HEK293 (cell line): Measurements from ENCODE around the gene C1QL1.
A peak's percentile ranks its signal among the peaks of the same experiment; 100 is the strongest.

ENCODE experiments used
- CTCF ChIA-PET: fragments of 350-600 bp; formaldehyde crosslinking; extraction: SDS; loops from one replicate; lab custom pipeline; 2021; ENCODE audit warnings: antibody characterized with exemption; lab: Yijun Ruan, JAX
- POLR2A ChIA-PET: fragments of 300-600 bp; formaldehyde crosslinking; extraction: SDS; loops from one replicate; lab custom pipeline; 2020; ENCODE audit warnings: antibody characterized with exemption, inconsistent platforms; lab: Yijun Ruan, JAX
- H3K27ac ChIP-seq: fragments of 200-500 bp; sonication (Bioruptor generic); 2 replicates; pipeline ENCODE4 v1.5.1; 2014; ENCODE audit warnings: low read depth, low read length, control low read depth, inconsistent platforms; ENCODE audit errors: extremely low read depth
- H3K36me3 ChIP-seq, 2 experiments: fragments of 200-500 bp in 1 of 2; sonication (Bioruptor generic) in 1 of 2; 1 replicate in 1 of 2; 2 replicates in 1 of 2; pipeline ENCODE4 v1.5.1; 2014 to 2017; ENCODE audit warnings: inconsistent platforms in 2 of 2, low read length in 2 of 2; ENCODE audit not compliant: control insufficient read depth in 2 of 2, insufficient read depth in 1 of 2
- H3K4me1 ChIP-seq: fragments of 200-500 bp; sonication (Bioruptor generic); 2 replicates; pipeline ENCODE4 v1.5.1; 2014; ENCODE audit warnings: mild to moderate bottlenecking, low read length, inconsistent platforms; ENCODE audit not compliant: control insufficient read depth, insufficient read depth
- H3K4me3 ChIP-seq: 2 replicates; pipeline ENCODE4 v1.5.1; 2011; ENCODE audit warnings: low read depth, mild to moderate bottlenecking, control low read depth, low read length, moderate library complexity
- H3K9me3 ChIP-seq: fragments of 200-500 bp; sonication (Bioruptor generic); 2 replicates; pipeline ENCODE4 v1.5.1; 2014; ENCODE audit warnings: low read depth, low read length, inconsistent platforms; ENCODE audit not compliant: control insufficient read depth, insufficient read depth
- EGR2 ChIP-seq: fragments of 450-650 bp; formaldehyde crosslinking; IDR thresholded peaks from 2 replicates; pipeline ENCODE4 v1.5.1; 2016; ENCODE audit warnings: low read depth, missing biosample characterization, missing genetic modification characterization
- GLIS1 ChIP-seq: fragments of 450-650 bp; formaldehyde crosslinking; IDR thresholded peaks from 2 replicates; pipeline ENCODE4 v1.5.1; 2016; ENCODE audit warnings: missing biosample characterization, missing genetic modification characterization
- HIC1 ChIP-seq: fragments of 450-650 bp; formaldehyde crosslinking; IDR thresholded peaks from 2 replicates; pipeline ENCODE4 v1.5.1; 2016; ENCODE audit warnings: missing biosample characterization, missing genetic modification characterization
- HOXA7 ChIP-seq: sonication (generic); formaldehyde crosslinking; IDR thresholded peaks from 2 replicates; pipeline ENCODE4 v1.8.1; 2022; ENCODE audit warnings: missing genetic modification reagents, borderline replicate concordance
- KLF1 ChIP-seq: fragments of 450-650 bp; formaldehyde crosslinking; IDR thresholded peaks from 2 replicates; pipeline ENCODE4 v1.5.1; 2016; ENCODE audit warnings: missing biosample characterization, missing genetic modification characterization
- KLF7 ChIP-seq: fragments of 450-650 bp; formaldehyde crosslinking; IDR thresholded peaks from 2 replicates; pipeline ENCODE4 v1.5.1; 2016; ENCODE audit warnings: missing biosample characterization, missing genetic modification characterization, borderline replicate concordance
- MEIS1 ChIP-seq: sonication (generic); formaldehyde crosslinking; IDR thresholded peaks from 2 replicates; pipeline ENCODE4 v1.8.1; 2022; ENCODE audit warnings: missing genetic modification reagents, mild to moderate bottlenecking, borderline replicate concordance
- ZBTB21 ChIP-seq: fragments of 450-650 bp; formaldehyde crosslinking; IDR thresholded peaks from 2 replicates; pipeline ENCODE4 v1.5.1; 2017; ENCODE audit warnings: missing biosample characterization, missing genetic modification characterization
- ZFHX2 ChIP-seq: fragments of 450-650 bp; formaldehyde crosslinking; conservative IDR thresholded peaks from 2 replicates; pipeline ENCODE4 v1.5.1; 2016; ENCODE audit warnings: missing biosample characterization, missing genetic modification characterization
- ZNF114 ChIP-seq: fragments of 450-650 bp; formaldehyde crosslinking; IDR thresholded peaks from 2 replicates; pipeline ENCODE4 v1.5.0; 2017; ENCODE audit warnings: missing biosample characterization, missing genetic modification characterization
- ZNF16 ChIP-seq: fragments of 450-650 bp; formaldehyde crosslinking; IDR thresholded peaks from 2 replicates; pipeline ENCODE4 v1.5.1; 2016; ENCODE audit warnings: low read depth, missing biosample characterization, missing genetic modification characterization
- ZNF214 ChIP-seq: fragments of 450-650 bp; formaldehyde crosslinking; IDR thresholded peaks from 2 replicates; pipeline ENCODE4 v1.5.1; 2017; ENCODE audit warnings: missing biosample characterization, mild to moderate bottlenecking, missing genetic modification characterization, borderline replicate concordance
- ZNF221 ChIP-seq: fragments of 450-650 bp; formaldehyde crosslinking; IDR thresholded peaks from 2 replicates; pipeline ENCODE4 v1.5.1; 2017; ENCODE audit warnings: missing biosample characterization, missing genetic modification characterization, borderline replicate concordance
- ZNF514 ChIP-seq: fragments of 450-650 bp; formaldehyde crosslinking; IDR thresholded peaks from 2 replicates; pipeline ENCODE4 v1.5.1; 2016; ENCODE audit warnings: missing biosample characterization, missing genetic modification characterization
- ZNF621 ChIP-seq: fragments of 450-650 bp; formaldehyde crosslinking; IDR thresholded peaks from 2 replicates; pipeline ENCODE4 v1.5.1; 2017; ENCODE audit warnings: missing biosample characterization, missing genetic modification characterization
- ZNF639 ChIP-seq: fragments of 450-650 bp; formaldehyde crosslinking; IDR thresholded peaks from 2 replicates; pipeline ENCODE4 v1.5.1; 2016; ENCODE audit warnings: missing biosample characterization, missing genetic modification characterization
- ZNF670 ChIP-seq: fragments of 450-650 bp; formaldehyde crosslinking; IDR thresholded peaks from 2 replicates; pipeline ENCODE4 v1.5.1; 2016; ENCODE audit warnings: missing biosample characterization, missing genetic modification characterization, low read depth
- ZNF768 ChIP-seq: fragments of 450-650 bp; formaldehyde crosslinking; IDR thresholded peaks from 2 replicates; pipeline ENCODE4 v1.5.1; 2018; ENCODE audit warnings: missing biosample characterization, mild to moderate bottlenecking, missing genetic modification characterization
- ZNF843 ChIP-seq: fragments of 450-650 bp; formaldehyde crosslinking; IDR thresholded peaks from 2 replicates; pipeline ENCODE4 v1.5.1; 2016; ENCODE audit warnings: missing biosample characterization, missing genetic modification characterization
- TF ChIP-seq, protein P1 (sequence below): fragments of 450-650 bp; formaldehyde crosslinking; IDR thresholded peaks from 2 replicates; pipeline ENCODE4 v1.5.1; 2016; ENCODE audit warnings: missing biosample characterization, missing genetic modification characterization
- TF ChIP-seq, protein P2 (sequence below): fragments of 450-650 bp; formaldehyde crosslinking; IDR thresholded peaks from 2 replicates; pipeline ENCODE4 v1.5.1; 2017; ENCODE audit warnings: missing biosample characterization, mild to moderate bottlenecking, missing genetic modification characterization, moderate library complexity
- TF ChIP-seq, protein P3 (sequence below): fragments of 450-650 bp; formaldehyde crosslinking; conservative IDR thresholded peaks from 2 replicates; pipeline ENCODE4 v1.5.1; 2016; ENCODE audit warnings: low read depth, missing biosample characterization, missing genetic modification characterization

Gene C1QL1

GRCh38 chr17:44959821-44960531 lies 8.1 kb downstream of the C1QL1 start:
- no peak for TF ChIP-seq ZNF221 (tag by site-specific recombination)
- no peak for TF ChIP-seq ZNF843 (tag by site-specific recombination)
- TF ChIP-seq, protein P1, sequence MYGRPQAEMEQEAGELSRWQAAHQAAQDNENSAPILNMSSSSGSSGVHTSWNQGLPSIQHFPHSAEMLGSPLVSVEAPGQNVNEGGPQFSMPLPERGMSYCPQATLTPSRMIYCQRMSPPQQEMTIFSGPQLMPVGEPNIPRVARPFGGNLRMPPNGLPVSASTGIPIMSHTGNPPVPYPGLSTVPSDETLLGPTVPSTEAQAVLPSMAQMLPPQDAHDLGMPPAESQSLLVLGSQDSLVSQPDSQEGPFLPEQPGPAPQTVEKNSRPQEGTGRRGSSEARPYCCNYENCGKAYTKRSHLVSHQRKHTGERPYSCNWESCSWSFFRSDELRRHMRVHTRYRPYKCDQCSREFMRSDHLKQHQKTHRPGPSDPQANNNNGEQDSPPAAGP (tag by site-specific recombination) = no peak
- peak; percentile 97 for TF ChIP-seq ZFHX2 (tag by site-specific recombination)
- no peak for TF ChIP-seq ZNF16 (tag by site-specific recombination)
- no peak for TF ChIP-seq ZBTB21 (tag by site-specific recombination)
- TF ChIP-seq, protein P2, sequence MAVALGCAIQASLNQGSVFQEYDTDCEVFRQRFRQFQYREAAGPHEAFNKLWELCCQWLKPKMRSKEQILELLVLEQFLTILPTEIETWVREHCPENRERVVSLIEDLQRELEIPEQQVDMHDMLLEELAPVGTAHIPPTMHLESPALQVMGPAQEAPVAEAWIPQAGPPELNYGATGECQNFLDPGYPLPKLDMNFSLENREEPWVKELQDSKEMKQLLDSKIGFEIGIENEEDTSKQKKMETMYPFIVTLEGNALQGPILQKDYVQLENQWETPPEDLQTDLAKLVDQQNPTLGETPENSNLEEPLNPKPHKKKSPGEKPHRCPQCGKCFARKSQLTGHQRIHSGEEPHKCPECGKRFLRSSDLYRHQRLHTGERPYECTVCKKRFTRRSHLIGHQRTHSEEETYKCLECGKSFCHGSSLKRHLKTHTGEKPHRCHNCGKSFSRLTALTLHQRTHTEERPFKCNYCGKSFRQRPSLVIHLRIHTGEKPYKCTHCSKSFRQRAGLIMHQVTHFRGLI (tag by site-specific recombination) = no peak
- TF ChIP-seq ZNF639 (tag by site-specific recombination) = no peak
- no peak for TF ChIP-seq HOXA7 (CRISPR knock-in tag)
- peak; percentile 85 for TF ChIP-seq EGR2
- no peak for TF ChIP-seq ZNF114 (tag by site-specific recombination)
- H3K4me3 ChIP-seq = no peak overlapping the region
- ChIA-PET CTCF (interaction anchor here (0.6 to 0.7 kb wide), 2 partner anchors 18 to 23 kb away, joined by 3 read pairs; no protein-coding TSS in a partner anchor), POLR2A (interaction anchor here (1.0 kb wide), 1 partner anchor 13 kb away, joined by 3 read pairs; no protein-coding TSS in a partner anchor)
- H3K36me3 ChIP-seq = no peaks in the 10 kb centered on the region
- no peak overlapping the region for H3K27ac ChIP-seq
- H3K4me1 ChIP-seq = 0 out of 2 replicates have a peak, but pooled peaks cover 3% of the 10 kb centered on the region
- no peaks in the 10 kb centered on the region for H3K9me3 ChIP-seq

DNA sequence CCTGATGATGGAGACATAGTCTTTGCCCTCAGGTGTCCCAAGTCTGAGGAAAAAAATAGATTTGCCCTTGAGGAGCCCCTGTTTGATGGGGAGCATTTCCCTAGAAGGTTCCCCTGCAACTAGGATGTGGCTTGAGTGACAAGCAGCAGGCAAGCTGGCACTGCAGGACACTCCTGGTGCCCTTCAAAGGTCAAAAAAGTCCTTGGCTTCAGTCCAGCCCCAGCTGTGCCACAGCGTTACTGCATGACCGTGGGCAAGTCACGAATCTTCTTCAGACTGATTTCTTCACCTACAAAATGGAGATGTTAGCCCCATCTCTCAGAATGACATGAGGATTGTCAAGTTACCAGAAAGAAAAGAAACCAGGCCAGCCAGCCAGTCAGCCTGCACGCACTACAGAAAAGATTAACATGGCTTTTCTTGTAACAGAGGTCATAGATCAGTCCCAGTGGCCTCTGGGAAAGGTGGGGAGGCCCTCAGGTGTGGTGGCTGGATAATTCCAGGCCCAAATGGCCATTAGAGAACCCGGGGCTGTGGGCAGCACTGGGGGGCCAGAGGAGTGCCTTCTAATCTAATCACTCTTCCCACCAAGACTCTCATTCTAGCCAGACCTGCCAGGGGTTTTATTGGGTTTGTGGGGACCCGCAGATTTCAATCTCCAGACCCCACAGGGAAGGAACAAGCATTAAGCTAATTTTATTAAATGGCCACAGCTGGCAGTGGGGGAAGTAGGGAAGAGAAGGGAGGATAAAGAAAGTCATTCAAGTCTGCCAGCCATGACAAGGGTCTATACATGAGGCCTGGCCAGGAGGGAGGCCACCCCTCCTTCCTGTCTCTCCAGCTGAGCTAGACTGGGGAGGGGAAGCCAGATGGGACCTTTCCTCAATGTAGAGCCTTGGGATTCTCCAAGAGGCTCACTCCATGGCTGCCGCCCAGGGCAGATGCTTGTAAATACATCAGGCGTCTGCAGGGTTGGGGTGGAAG lies 10.8 kb downstream of the C1QL1 start:
- Histone ChIP-seq H3K9me3 (no peaks in the 10 kb centered on the region), H3K4me3 (no peak overlapping the region), H3K4me1 (0 out of 2 replicates have a peak, but pooled peaks cover 3% of the 10 kb centered on the region), H3K36me3 (no peaks in the 10 kb centered on the region), H3K27ac (no peak overlapping the region)
- ChIA-PET CTCF (interaction anchor here (1.0 to 2.4 kb wide), 4 partner anchors 10 to 142 kb away, joined by 3 to 9 read pairs (median 4); no protein-coding TSS in a partner anchor), POLR2A (interaction anchor here (1.8 kb wide), 1 partner anchor 11 kb away, joined by 6 read pairs; the partner anchor contains the start of gene C1QL1)
- no peak for TF ChIP-seq ZNF514 (tag by site-specific recombination)
- TF ChIP-seq KLF1 (tag by site-specific recombination) = no peak
- TF ChIP-seq MEIS1 (CRISPR knock-in tag) = no peak
- no peak for TF ChIP-seq ZNF621
- TF ChIP-seq, protein P3, sequence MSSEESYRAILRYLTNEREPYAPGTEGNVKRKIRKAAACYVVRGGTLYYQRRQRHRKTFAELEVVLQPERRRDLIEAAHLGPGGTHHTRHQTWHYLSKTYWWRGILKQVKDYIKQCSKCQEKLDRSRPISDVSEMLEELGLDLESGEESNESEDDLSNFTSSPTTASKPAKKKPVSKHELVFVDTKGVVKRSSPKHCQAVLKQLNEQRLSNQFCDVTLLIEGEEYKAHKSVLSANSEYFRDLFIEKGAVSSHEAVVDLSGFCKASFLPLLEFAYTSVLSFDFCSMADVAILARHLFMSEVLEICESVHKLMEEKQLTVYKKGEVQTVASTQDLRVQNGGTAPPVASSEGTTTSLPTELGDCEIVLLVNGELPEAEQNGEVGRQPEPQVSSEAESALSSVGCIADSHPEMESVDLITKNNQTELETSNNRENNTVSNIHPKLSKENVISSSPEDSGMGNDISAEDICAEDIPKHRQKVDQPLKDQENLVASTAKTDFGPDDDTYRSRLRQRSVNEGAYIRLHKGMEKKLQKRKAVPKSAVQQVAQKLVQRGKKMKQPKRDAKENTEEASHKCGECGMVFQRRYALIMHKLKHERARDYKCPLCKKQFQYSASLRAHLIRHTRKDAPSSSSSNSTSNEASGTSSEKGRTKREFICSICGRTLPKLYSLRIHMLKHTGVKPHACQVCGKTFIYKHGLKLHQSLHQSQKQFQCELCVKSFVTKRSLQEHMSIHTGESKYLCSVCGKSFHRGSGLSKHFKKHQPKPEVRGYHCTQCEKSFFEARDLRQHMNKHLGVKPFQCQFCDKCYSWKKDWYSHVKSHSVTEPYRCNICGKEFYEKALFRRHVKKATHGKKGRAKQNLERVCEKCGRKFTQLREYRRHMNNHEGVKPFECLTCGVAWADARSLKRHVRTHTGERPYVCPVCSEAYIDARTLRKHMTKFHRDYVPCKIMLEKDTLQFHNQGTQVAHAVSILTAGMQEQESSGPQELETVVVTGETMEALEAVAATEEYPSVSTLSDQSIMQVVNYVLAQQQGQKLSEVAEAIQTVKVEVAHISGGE (tag by site-specific recombination) = no peak
- no peak for TF ChIP-seq ZNF214 (tag by site-specific recombination)
- no peak for TF ChIP-seq ZNF670 (tag by site-specific recombination)
- no peak for TF ChIP-seq ZNF768 (tag by site-specific recombination)
- TF ChIP-seq KLF7 (tag by site-specific recombination) = no peak
- peak; percentile 57 for TF ChIP-seq GLIS1 (tag by site-specific recombination)
- no peak for TF ChIP-seq ZFHX2 (tag by site-specific recombination)
- TF ChIP-seq HIC1 (tag by site-specific recombination) = no peak
